Osteoblast (primary cell): ENCODE results near the gene ZMIZ1. TPM values are rescaled to one million over a fixed set of nuclear protein-coding genes. Genes with fewer than 3 reads are reported as not detected.
A peak's percentile ranks its signal among the peaks of the same experiment; 100 is the strongest.
"Not testable (repeated sequence)": the region's sequence is repeated elsewhere in the genome, so short reads cannot be mapped to it uniquely, and the experiment has no call there.

Experiments used
- DNase-seq: peaks from one replicate; pipeline ENCODE4 v3.0.0; 2011; ENCODE audit warnings: low spot score, mixed read lengths; ENCODE audit not compliant: insufficient read length; ENCODE audit errors: missing footprints
- H2AFZ ChIP-seq: 2 replicates; pipeline ENCODE4 v1.6.0; 2011; ENCODE audit warnings: mild to moderate bottlenecking, low read length
- H3K27ac ChIP-seq: 2 replicates; pipeline ENCODE4 v1.5.1; 2011; ENCODE audit warnings: mild to moderate bottlenecking, low read depth, low read length, moderate library complexity
- H3K27me3 ChIP-seq: 2 replicates; pipeline ENCODE4 v1.6.0; 2012; ENCODE audit warnings: mild to moderate bottlenecking, control low read depth, inconsistent platforms, low read length, moderate library complexity; ENCODE audit not compliant: insufficient read depth
- H3K36me3 ChIP-seq: 2 replicates; pipeline ENCODE4 v1.5.1; 2011; ENCODE audit warnings: mild to moderate bottlenecking, low read length, control low read depth, moderate library complexity; ENCODE audit not compliant: insufficient read depth
- H3K4me1 ChIP-seq: 2 replicates; pipeline ENCODE4 v1.5.1; 2011; ENCODE audit warnings: mild to moderate bottlenecking, low read length, control low read depth, moderate library complexity; ENCODE audit not compliant: insufficient read depth
- H3K4me2 ChIP-seq: 2 replicates; pipeline ENCODE4 v1.6.0; 2011; ENCODE audit warnings: mild to moderate bottlenecking, low read length; ENCODE audit not compliant: insufficient read depth
- H3K4me3 ChIP-seq: fragments of 200-600 bp; sonication (generic); 3 replicates; pipeline ENCODE4 v1.5.1; 2012; ENCODE audit warnings: mild to moderate bottlenecking, low read length, inconsistent platforms; ENCODE audit not compliant: insufficient read depth
- H3K79me2 ChIP-seq: 2 replicates; pipeline ENCODE4 v1.6.0; 2012; ENCODE audit warnings: mild to moderate bottlenecking, low read length, control low read depth, inconsistent platforms; ENCODE audit not compliant: insufficient read depth
- H3K9me3 ChIP-seq: 2 replicates; pipeline ENCODE4 v1.5.1; 2011; ENCODE audit warnings: low read depth, low read length, control low read depth
- H4K20me1 ChIP-seq: 2 replicates; pipeline ENCODE4 v1.6.0; 2012; ENCODE audit warnings: mild to moderate bottlenecking, low read length, control low read depth; ENCODE audit not compliant: insufficient read depth
- CTCF ChIP-seq: IDR thresholded peaks from 2 replicates; pipeline ENCODE4 v1.5.1; 2011; ENCODE audit warnings: mild to moderate bottlenecking, low read depth, low read length, moderate library complexity; ENCODE audit errors: extremely low read depth
- total RNA-seq: library from RNA; depleted of rRNA; stranded (reverse); fragments of >200 nt; gene quantifications from 2 replicates; pipeline ENCODE4 v1.2.3, GENCODE V29; 2012

The ZMIZ1 gene
- total RNA-seq, 1 donor, result 40.9 TPM

- H3K4me3 ChIP-seq, result no peak overlapping the region
- H3K4me2 ChIP-seq, result peak overlapping the region; percentile 24
- DNase-seq, result peak; percentile 93
- H2AFZ ChIP-seq, result no peak overlapping the region
- peaks cover 81% of the 10 kb centered on the region for H3K79me2 ChIP-seq
- H4K20me1 ChIP-seq, result peaks cover 64% of the 10 kb centered on the region
- H3K27me3 ChIP-seq, result no peaks in the 10 kb centered on the region
- H3K9me3 ChIP-seq, result no peaks in the 10 kb centered on the region
- peaks cover 26% of the 10 kb centered on the region for H3K4me1 ChIP-seq
- peak overlapping the region; percentile 88 for H3K27ac ChIP-seq
- no peak for TF ChIP-seq CTCF
- H3K36me3 ChIP-seq, result peaks cover 35% of the 10 kb centered on the region
Observed at GRCh38 chr10:79275105-79275430, 206.3 kb downstream of the ZMIZ1 start.

- H4K20me1 ChIP-seq, result peaks cover 64% of the 10 kb centered on the region
- H3K9me3 ChIP-seq, result no peaks in the 10 kb centered on the region
- H3K4me3 ChIP-seq, result no peak overlapping the region
- no peak overlapping the region for H2AFZ ChIP-seq
- no peaks in the 10 kb centered on the region for H3K27me3 ChIP-seq
- peaks cover 34% of the 10 kb centered on the region for H3K36me3 ChIP-seq
- H3K4me2 ChIP-seq, result peak overlapping the region; percentile 24
- peaks cover 26% of the 10 kb centered on the region for H3K4me1 ChIP-seq
- H3K79me2 ChIP-seq, result peaks cover 80% of the 10 kb centered on the region
- TF ChIP-seq CTCF, result no peak
- H3K27ac ChIP-seq, result peak overlapping the region; percentile 88
- DNase-seq, result peak; percentile 89
Observed at GRCh38 chr10:79275431-79275851, 206.7 kb downstream of the ZMIZ1 start.

GRCh38 chr10:79277579-79278269, 209.0 kb downstream of the ZMIZ1 start:
- no peak overlapping the region for H2AFZ ChIP-seq
- no peak for DNase-seq
- no peaks in the 10 kb centered on the region for H3K9me3 ChIP-seq
- H4K20me1 ChIP-seq, result peaks cover 54% of the 10 kb centered on the region
- no peak overlapping the region for H3K27ac ChIP-seq
- H3K4me1 ChIP-seq, result peaks cover 26% of the 10 kb centered on the region
- no peak overlapping the region for H3K4me2 ChIP-seq
- no peak for TF ChIP-seq CTCF
- H3K79me2 ChIP-seq, result peaks cover 78% of the 10 kb centered on the region
- H3K36me3 ChIP-seq, result peaks cover 42% of the 10 kb centered on the region
- H3K4me3 ChIP-seq, result no peak overlapping the region
- H3K27me3 ChIP-seq, result no peaks in the 10 kb centered on the region

- H3K27ac ChIP-seq, H3K4me3 ChIP-seq, H3K9me3 ChIP-seq, DNase-seq, H3K4me2 ChIP-seq, H2AFZ ChIP-seq, H3K27me3 ChIP-seq: not testable (repeated sequence)
- H3K79me2 ChIP-seq, result peaks cover 78% of the 10 kb centered on the region
- peaks cover 23% of the 10 kb centered on the region for H3K4me1 ChIP-seq
- peaks cover 53% of the 10 kb centered on the region for H3K36me3 ChIP-seq
- H4K20me1 ChIP-seq, result peaks cover 49% of the 10 kb centered on the region
Observed at GRCh38 chr10:79279047-79279446, 210.3 kb downstream of the ZMIZ1 start.
